ENCODE measurements around the gene POU2F1.

Gene POU2F1

DNA sequence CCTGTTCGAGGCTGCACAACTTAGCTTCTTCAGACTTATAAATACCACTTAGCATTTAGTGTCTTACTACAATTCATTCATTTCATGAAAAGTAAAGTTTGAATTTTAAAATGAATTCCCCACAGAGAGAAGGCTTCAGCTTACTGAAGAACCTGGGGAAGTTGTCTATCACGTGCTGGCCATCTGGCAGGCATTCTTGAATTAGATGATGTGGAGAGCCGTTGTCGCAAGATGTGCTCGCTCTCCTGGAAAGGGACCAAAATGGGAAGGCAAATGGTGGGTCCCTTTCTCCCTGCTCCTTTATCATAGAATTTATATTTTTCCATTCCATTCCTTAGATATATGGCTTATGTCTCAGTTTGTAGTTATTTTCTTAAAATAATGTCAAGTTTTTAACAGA is 207.2 kb downstream of the POU2F1 start:
- no peak for FAIRE-seq

DNA sequence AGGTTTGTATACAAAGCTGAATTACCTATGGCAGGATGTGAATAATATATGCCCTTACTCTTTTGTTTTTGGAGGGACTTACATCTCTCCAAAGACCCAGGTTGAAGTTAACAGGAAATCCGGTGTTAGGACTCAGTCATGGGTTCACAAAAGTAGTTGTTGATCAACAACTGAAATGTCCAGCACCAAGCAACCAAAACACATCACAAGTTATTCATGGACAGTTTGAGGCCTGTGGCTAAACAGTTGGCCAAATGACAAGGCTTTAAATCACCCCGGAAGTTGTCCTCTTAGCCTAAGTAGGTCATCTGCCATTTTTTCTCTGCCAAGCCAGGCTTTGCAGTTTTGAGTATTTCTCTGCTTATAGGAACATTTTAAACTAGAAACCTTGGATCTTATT is 207.7 kb downstream of the POU2F1 start:
- no peak for FAIRE-seq

DNA sequence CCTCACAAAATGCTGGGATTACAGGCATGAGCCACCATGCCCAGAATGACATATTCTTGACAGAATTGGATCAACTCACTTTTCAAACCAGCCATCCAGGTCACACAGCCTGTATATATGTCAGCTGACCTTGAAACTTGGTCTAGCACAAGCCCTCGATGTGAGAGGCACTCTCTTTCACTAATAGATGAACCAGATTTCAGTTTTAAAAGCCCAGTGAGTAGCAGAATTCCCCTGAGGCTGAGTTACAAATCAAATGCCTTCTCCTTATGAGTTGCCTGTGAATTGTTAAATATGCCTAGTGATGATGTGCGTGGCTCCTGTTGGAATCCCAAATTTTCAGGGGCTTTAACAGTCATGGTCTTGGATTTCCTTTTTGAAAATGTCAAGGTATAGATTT is 208.9 kb downstream of the POU2F1 start:
- FAIRE-seq = no peak

DNA sequence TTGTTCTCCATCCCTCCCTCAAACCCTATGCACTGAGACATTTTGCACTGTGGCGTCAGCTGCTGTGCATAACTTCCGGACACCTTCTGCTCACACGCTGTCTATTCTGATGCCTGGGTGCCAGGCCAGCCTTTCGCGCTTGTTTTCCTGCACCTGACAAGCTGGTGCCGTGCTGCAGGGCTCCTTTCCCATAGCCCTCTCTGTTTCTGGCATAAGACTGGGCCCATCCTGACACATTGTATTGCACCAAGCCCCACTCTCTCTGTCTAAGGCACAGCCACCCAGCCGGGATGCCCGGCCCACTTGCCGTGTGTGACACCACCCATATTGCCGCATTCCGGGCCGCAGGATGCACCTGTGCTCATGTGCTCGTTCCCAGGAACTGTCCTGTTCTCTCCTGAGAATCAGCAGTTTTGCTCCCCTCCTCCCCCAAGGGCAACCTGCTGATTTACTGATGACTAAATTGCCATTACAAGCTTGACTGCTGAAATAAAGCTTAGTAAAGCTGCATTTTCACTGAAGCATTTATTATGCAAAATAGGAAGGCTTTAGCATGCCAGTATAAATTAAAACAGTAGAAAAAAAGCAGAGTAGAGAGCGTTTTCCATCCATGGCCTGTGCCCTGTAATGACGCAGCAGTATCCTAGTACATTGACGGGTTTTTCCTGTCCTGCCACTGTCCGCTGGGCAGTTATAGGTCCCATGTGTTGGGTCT is 209.6 kb downstream of the POU2F1 start:
- FAIRE-seq = no peak

DNA sequence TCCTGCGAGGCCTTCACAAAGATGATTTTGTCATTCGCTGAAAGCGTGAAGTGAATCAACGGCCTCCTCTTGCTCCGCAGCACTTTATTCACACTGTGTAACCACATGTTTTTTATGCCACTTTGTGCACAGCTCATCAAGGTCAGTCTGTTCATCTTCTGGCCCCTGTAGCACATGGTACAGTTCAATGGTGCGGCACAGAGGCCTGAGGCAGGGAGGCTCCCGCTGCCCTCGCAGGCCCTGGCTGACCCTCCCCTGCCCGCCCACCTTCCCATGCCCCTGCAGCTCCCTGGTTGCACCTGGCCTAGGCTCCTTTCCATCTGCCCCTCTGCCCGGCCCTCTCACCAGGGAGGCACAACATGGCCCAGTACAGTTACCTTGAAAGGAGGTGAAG is 210.2 kb downstream of the POU2F1 start:
- no peak for FAIRE-seq

DNA sequence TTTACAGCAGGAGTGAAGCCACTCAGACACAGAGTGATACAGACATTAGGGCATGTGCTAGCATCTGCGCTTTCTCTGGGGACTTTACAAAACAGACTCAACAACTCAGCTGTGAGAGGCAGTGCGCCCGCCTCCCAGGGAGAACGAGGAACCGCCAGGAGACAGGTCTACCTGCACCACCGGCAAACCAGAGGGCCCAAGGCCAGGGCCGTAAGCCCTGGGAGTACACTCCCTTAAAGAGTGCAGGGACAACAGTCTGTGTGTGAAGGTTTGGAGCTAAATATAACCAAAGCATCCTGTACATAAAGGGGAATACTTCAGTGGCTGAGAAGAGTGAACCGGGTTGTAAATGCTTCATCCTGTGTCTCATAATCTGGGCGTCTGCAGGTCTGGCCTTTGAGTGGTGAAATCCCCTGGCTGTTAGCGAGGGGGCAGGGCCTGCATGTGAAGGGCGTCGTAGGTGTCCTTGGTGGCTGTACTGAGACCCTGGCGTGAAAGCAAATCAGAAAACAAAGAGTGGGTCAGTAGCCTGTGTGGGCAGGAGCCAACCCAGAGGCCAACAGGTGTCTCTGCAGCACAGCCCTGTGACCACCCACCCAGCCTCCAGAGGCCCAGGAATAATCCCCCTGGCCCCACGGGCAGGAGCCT is 210.7 kb downstream of the POU2F1 start:
- FAIRE-seq = no peak

DNA sequence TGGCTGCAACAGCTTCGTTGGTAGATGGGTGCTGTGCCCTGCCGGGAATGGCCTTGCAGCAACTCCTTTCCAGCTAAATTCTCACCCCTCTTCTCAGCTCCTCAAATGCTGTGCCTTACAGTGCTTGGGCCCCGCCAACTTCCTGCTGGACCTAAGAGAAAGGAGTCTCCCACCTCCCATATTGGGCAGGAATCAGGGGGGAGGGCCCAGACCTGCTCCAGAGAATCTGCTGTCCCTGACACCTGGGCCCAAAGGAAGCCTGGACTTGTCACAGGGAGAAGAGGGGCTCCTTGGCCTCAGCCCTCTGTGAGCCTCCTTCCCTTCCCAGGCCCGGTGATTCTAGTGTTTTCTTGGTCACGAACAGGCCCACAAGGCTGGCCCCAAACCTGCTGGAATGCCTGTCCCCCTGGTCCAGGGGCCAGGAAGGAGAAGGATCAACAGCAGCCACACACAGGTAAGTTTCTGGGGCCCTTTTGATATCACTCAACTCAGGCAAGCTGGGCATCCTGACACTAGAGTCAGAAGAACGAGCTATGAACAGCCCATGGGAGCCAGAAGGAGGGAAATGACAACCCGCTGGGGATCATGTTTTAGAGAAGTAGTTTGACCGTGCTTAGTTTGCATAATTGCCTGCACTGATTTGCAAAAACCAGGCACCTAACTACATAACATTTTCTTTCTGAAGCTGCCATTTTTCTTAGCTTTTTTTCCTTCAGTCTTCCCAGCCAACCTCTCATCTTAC is 211.4 kb downstream of the POU2F1 start:
- no peak for FAIRE-seq

DNA sequence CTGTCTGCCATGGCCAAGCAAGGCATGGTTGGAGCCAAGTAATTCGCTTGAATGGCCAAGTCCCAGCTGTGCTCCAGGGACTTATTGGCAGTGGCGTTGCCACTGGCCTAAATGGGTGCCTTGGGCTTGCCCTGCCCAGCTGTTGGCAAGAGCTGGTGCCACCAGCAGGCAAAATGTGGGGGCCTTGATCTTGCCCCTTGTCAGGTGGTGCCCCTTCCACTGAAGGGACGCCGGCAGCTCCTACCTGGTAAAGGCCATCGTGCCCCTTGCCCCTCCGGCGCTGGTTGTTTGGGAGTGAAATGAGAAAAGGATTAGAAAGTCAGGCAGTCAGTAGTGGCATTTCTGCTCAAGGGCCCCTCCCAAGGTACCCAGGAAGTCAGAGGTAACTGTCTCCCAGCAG is 212.1 kb downstream of the POU2F1 start:
- FAIRE-seq = no peak

DNA sequence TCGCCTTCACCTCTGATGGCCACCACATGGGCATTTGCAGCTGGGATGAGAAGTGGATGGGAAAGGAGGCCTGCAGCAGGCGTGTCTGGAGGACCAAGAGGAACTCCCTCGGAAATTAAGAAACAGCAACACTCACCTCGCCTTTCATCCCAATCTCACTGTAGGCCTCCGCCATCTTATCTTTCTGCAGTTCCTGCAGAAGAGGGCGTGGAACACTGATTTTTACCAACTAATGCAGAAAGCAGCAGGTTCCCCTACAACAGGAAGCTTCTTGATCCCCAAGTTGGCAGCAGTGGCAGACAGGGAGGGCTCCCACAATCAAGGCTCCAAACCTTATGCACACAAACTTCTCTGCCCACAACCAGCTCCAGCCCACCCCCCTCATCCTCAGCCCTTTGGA is 213.2 kb downstream of the POU2F1 start:
- no peak for FAIRE-seq

DNA sequence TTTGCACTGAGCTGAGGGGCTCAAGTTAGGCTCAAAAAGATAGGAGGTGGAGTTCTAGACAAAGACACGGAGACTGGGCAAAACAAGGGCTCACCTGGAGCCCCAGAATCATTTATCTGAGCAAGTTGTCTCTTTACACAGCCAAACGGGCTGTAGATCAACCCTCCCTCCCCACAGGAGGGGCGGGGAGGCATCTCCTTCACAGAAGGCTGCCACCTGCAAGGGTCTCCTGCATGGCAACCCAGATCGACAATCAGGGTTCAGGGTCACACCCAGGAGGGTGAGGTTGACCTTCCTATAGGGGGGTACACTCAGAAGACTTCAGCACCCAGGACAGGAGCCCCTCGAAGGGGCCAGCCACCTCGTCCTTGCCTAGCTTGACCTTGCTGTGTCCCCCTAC is 213.6 kb downstream of the POU2F1 start:
- FAIRE-seq = no peak

DNA sequence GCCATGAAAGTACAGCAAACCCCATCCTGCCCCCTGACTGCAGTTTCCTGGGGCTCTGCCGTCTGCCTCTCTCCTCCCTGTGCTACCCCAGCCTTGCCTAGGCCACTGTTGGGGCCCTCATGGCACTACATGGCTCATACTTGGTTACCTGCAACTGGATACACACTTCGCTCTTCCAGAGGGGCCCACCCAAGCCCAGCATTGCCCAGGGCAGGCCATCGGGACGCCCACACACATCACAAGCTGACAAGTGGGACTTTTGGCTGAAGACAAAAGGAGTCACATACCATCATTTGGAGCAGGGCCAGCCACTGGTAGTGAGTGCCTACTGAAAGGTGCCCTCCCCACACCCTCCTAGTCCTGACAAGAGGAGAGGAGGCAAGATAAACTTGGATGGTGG is 214.8 kb downstream of the POU2F1 start:
- FAIRE-seq = no peak

DNA sequence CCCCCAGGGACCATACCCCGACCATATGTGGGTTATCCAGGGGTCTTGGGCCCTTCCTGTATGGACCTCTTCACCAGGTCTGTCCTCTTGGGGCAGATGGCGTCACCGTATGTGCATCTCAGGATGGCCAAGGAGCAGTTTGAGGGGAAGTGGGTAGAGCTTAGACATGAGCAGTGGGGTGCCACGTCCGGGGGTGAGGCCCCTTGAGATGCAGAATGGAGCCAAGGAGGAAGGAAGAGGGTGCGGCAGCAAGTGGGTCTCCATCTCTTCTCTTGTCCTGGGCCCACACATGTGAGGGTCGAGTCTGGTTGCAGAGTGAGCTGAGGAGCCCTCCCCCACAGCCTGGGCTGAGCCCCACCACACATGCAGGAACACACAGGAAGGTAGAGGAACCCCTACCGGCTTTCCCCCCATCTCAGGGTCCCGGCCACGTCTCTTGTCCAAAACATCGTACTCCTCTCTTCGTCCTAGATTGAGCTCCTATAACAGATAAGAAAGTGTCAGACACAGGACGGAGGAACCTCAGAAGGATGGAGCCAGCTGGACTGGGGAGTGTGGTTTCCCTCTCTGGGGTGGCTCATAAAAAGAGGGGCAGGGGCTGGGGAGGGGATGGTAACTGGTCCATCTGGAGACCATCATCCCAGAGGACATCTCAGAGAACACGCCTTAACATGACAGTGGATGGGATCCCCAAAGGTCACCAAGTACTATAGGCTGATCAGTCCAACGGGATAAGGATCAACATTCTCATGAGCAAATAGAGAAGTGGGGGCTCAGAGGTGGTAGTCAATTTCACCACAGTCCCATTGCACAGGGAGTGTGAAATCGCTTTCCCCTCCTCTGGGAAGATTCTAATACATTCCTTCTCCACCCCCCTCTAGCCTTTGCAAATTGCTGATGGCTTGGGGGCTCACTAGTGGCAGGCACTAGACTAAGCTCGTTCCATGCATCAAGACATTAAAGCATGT is 217.8 kb downstream of the POU2F1 start:
- no peak for FAIRE-seq

DNA sequence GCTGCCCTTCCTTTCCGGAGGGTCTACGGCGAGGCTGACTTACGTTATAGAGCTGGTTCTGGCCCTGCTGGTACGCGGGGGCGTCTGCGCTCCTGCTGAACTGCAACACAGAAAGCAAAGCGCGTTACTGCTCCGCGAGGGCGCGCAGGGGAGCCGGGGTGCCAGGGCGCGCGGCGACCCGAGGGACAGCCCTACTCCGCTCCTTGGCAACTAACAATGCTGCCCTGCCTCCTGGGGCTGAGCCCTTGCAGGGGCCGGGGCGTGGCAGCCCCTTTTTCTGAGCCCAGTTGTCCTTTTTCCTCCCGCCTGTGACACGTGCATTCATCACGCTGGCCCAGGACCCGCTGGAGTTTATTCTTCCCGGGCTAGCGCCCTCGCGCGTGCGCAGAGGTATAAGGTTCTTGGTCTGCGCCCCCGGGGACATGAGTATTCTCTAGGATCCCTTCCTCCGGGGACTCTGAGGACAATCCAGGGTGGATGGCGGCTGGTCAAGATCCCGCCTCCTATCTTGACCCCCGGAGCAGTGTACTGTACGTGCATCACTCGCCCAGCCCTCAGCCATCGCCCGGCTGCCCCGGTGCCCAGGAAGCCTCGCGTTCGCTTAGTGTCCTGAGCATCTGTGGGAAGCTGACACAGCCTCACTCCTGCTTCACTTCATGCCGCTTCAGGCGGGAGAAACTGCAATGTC is 218.8 kb downstream of the POU2F1 start:
- FAIRE-seq = no peak

DNA sequence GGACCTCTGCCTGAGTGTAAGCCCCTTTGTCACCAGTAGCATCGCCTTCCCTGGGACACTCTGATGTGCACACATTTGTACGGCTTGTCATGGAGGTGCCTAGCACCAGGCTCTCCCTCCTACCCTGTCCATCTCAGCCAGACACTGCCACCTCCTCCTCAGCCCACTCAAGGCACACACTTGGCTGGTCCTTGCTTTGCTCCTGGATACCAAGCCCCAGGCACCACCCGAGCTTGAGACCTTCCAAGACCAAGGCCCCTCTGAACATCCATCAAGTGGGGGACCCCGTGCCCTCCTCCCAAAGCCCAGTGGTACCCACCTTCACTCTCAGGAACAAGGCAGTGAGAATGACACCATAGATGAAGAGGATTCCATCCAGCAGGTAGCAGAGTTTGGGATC is 219.7 kb downstream of the POU2F1 start:
- no peak for FAIRE-seq

DNA sequence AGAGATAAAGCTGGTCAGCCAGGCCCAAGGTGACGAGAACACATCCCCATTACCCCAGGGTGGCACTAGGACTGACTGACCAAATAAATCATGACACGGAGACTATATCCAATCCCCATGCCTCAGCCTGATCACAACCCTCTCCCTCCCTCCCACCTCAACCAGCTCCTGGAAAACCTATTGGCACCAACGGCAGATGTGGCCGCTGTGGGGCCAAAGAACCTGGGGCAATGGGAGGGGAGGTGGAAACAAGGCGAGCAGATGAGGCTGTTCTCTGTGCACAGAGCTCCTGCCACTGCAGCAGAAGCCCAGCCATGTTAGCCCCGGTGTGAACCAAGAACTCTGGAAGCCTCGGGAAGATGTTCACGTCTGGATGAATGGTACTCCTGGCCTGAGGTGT is 220.1 kb downstream of the POU2F1 start:
- FAIRE-seq = no peak

DNA sequence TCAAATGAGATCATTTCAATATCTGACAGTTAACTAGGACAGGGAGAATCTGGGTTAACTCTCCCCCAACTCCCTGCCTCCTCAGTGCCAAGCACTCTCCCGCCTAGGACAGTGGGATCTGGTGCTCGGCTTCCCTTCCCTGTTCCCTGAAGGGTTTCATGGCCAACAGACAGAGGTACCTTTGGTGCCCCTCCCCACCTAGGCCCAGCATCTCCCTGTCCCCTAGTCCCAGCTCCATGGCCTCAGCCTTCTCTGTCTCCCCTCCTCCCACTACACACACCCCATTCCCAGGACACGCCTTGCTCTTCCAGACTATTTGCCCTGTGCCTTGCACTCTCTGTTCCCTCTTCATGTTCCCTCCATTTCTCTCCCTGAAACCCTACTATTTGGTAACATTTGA is 220.5 kb downstream of the POU2F1 start:
- FAIRE-seq = no peak

DNA sequence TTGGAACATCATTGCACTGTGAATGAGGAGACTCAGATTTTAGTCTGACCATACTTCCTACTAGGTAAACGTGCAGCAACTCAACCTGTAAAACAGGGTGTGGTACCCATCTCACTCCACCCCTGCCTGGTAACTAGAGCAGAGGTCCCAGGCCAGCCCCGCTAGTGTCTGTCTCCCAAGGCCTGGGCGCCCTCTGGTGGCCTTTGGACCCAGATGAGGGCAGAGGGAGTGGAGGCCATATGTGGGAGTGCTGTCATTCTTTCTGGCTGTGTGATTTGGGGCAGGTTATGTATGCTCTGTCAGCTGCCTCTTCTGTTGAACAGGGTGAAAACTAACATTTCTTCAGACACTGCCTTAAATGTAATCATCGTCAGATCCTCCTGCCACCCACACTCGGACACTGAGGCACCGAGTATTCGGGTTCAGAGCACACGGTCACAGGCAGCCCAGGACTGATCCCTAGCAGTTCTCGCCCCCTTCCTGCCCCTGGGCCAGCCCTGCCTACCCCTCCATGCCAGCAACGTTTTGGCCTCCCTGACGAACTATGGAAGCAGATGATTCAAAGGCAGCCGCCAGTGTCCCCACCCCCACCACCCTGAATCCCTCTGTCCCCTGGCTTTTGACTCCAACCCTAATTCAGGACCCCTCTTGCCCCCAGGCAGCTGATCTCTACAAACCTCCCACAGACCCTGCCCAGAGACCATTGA is 221.6 kb downstream of the POU2F1 start:
- FAIRE-seq = no peak

DNA sequence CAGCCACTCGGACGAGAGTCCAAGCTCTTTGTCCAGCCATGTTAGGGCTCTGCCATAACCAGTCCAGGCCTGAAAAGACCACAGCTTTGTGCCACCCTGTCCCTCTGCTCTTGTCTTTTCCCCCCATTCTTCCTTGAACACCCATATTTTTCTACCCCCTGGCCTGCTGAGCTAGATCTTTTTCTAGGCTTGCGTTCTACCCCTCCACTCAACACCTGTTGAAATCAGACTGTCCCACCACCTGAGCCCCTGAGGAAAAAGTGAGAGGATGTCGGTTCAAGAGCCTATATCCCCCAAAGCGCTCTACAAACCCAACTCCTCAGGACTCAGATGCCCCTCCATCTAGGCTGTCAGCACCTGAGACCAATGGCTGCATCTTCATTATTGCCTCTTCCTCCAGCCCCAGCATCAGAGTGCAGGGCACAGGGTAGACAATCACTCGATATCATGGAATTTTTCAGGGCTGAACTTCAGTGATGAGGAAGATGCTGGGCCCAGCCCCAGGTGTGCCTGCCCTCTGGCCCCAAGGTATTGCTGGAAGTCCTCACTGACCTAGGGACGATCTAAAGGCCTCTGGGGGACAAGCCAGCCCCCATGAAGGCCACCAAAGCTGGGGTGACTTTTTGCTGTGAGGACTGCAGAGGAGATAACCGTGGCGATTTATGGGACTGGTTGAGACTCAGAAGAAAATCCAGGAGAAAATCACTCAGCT is 222.3 kb downstream of the POU2F1 start:
- no peak for FAIRE-seq

DNA sequence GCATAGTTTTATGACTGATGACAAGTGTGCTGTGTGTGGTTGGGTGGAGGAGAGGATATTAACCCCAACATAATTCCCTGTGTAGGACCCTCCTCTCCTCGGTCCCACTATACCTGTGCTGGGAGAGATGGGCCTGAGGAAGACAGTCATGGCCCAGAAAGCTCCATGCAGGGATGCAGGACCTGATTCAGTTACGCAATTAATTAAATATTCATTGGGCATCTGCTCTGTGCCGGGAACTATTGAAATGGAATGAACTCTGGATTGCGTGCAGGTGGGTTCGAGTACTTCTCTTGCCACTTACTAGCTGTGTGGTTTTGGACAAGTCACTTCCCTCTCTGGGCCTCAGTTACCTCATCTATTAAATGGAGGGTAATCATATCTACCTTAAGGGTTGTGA is 223.1 kb downstream of the POU2F1 start:
- FAIRE-seq = no peak

DNA sequence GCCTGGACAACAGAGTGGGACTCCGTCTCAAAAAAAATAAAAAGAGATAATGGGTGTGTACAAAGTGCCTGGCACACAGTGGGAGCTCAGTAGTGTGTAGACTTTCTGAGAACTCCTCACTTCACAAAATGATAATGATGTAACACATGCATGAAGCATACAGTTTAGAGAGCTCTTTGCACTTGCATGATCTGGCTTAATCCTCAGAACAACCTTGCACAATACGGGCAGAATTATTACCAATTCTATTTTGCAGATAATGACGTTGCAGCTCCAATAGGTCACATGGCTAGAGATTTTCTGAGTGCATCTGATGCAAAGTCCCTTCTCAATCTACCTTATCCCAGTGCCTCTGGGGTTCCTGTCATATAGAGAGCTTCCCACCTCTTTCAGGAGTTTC is 226.3 kb downstream of the POU2F1 start:
- FAIRE-seq = no peak

Measured in colon (tissue), 2 donors.